MG63 (cell line): Measurements from ENCODE around the gene CRY1. TPM values are rescaled to one million over a fixed set of nuclear protein-coding genes. Genes with fewer than 3 reads are reported as not detected.
"Not testable (repeated sequence)": the region's sequence is repeated elsewhere in the genome, so short reads cannot be mapped to it uniquely, and the experiment has no call there.

Experiments
- DNase-seq: peaks from one replicate; pipeline ENCODE4 v3.0.0-alpha.2; 2020
- H3K27me3 ChIP-seq: fragments of 250-450 bp; sonication (Bioruptor Pico); 2 replicates; pipeline ENCODE4 v1.5.1; 2020; ENCODE audit warnings: mild to moderate bottlenecking, moderate library complexity
- H3K36me3 ChIP-seq: fragments of 250-450 bp; sonication (Bioruptor Pico); 2 replicates; pipeline ENCODE4 v1.5.1; 2020; ENCODE audit warnings: mild to moderate bottlenecking, moderate library complexity
- H3K4me3 ChIP-seq: fragments of 250-450 bp; sonication (Bioruptor Pico); 2 replicates; pipeline ENCODE4 v1.5.1; 2020; ENCODE audit warnings: mild to moderate bottlenecking, moderate library complexity
- H3K9me3 ChIP-seq: fragments of 250-450 bp; sonication (Bioruptor Pico); 2 replicates; pipeline ENCODE4 v1.5.1; 2020; ENCODE audit warnings: mild to moderate bottlenecking, moderate library complexity
- total RNA-seq: library from RNA; depleted of rRNA; stranded (reverse); fragments of >200 nt; shearing (Covaris generic); gene quantifications from 2 replicates; pipeline ENCODE4 v1.2.3, GENCODE V29; 2014; ENCODE audit warnings: low replicate concordance

Gene CRY1
- total RNA-seq, 1 experiment from 2014 or later: 15.3 TPM

GRCh38 chr12:107091381-107091780 lies 2.0 kb downstream of the CRY1 start:
- H3K9me3 ChIP-seq: no peaks in the 10 kb centered on the region
- no peak for DNase-seq

GRCh38 chr12:107090711-107091110 lies 2.6 kb downstream of the CRY1 start:
- H3K27me3 ChIP-seq: no peaks in the 10 kb centered on the region
- H3K4me3 ChIP-seq: no peak overlapping the region
- no peaks in the 10 kb centered on the region for H3K9me3 ChIP-seq
- H3K36me3 ChIP-seq: no peaks in the 10 kb centered on the region
- DNase-seq: no peak

More at GRCh38 chr12:107091381-107091780, 2.0 kb downstream of the CRY1 start:
- Histone ChIP-seq H3K27me3 (no peaks in the 10 kb centered on the region), H3K36me3 (no peaks in the 10 kb centered on the region), H3K4me3 (peak overlapping the region; percentile 72; the same call in 1 of the 2 replicates)

GRCh38 chr12:107088912-107089311 lies 4.4 kb downstream of the CRY1 start:
- DNase-seq: no peak
- H3K27me3 ChIP-seq: no peaks in the 10 kb centered on the region
- H3K9me3 ChIP-seq: no peaks in the 10 kb centered on the region
- H3K4me3 ChIP-seq: no peak overlapping the region
- no peaks in the 10 kb centered on the region for H3K36me3 ChIP-seq

- H3K4me3 ChIP-seq: no peak overlapping the region
- no peak for DNase-seq
- peaks cover 14% of the 10 kb centered on the region for H3K9me3 ChIP-seq
These were observed 7.0 kb downstream of the CRY1 start for GRCh38 chr12:107086314-107086713.

GRCh38 chr12:107081778-107082177 lies 11.6 kb downstream of the CRY1 start:
- H3K36me3 ChIP-seq: no peaks in the 10 kb centered on the region
- DNase-seq: no peak
- no peaks in the 10 kb centered on the region for H3K27me3 ChIP-seq
- H3K9me3 ChIP-seq: peaks cover 14% of the 10 kb centered on the region
- H3K4me3 ChIP-seq: no peak overlapping the region

More at GRCh38 chr12:107086314-107086713, 7.0 kb downstream of the CRY1 start:
- H3K27me3 ChIP-seq: no peaks in the 10 kb centered on the region
- no peaks in the 10 kb centered on the region for H3K36me3 ChIP-seq

GRCh38 chr12:107080299-107080698 lies 13.1 kb downstream of the CRY1 start:
- no peaks in the 10 kb centered on the region for H3K27me3 ChIP-seq
- peaks cover 14% of the 10 kb centered on the region for H3K9me3 ChIP-seq
- no peak for DNase-seq

GRCh38 chr12:107079172-107080011 lies 14.0 kb downstream of the CRY1 start:
- Histone ChIP-seq H3K4me3 (no peak overlapping the region), H3K27me3 (no peaks in the 10 kb centered on the region), H3K9me3 (peaks cover 14% of the 10 kb centered on the region), H3K36me3 (no peaks in the 10 kb centered on the region)
- no peak for DNase-seq

More at GRCh38 chr12:107080299-107080698, 13.1 kb downstream of the CRY1 start:
- Histone ChIP-seq H3K36me3 (no peaks in the 10 kb centered on the region), H3K4me3 (no peak overlapping the region)

GRCh38 chr12:107073266-107073665 lies 20.1 kb downstream of the CRY1 start:
- H3K36me3 ChIP-seq, H3K9me3 ChIP-seq, H3K27me3 ChIP-seq, H3K4me3 ChIP-seq: not testable (repeated sequence)
- peak; percentile 56 for DNase-seq

- Histone ChIP-seq H3K4me3 (no peak overlapping the region), H3K9me3 (no peaks in the 10 kb centered on the region), H3K27me3 (no peaks in the 10 kb centered on the region), H3K36me3 (no peaks in the 10 kb centered on the region)
- DNase-seq: no peak
These were observed 26.7 kb downstream of the CRY1 start for GRCh38 chr12:107066691-107067090.

- no peaks in the 10 kb centered on the region for H3K36me3 ChIP-seq
- DNase-seq: no peak
- no peak overlapping the region for H3K4me3 ChIP-seq
- H3K27me3 ChIP-seq: no peaks in the 10 kb centered on the region
- H3K9me3 ChIP-seq: no peaks in the 10 kb centered on the region
These were observed 28.7 kb downstream of the CRY1 start for GRCh38 chr12:107064687-107065086.

GRCh38 chr12:107064243-107064642 lies 29.1 kb downstream of the CRY1 start:
- H3K27me3 ChIP-seq: no peaks in the 10 kb centered on the region
- no peak for DNase-seq
- no peak overlapping the region for H3K4me3 ChIP-seq
- no peaks in the 10 kb centered on the region for H3K9me3 ChIP-seq
- no peaks in the 10 kb centered on the region for H3K36me3 ChIP-seq

GRCh38 chr12:107058190-107058589 lies 35.2 kb downstream of the CRY1 start:
- H3K4me3 ChIP-seq: no peak overlapping the region
- peaks cover 6% of the 10 kb centered on the region for H3K9me3 ChIP-seq
- no peaks in the 10 kb centered on the region for H3K27me3 ChIP-seq
- no peaks in the 10 kb centered on the region for H3K36me3 ChIP-seq
- no peak for DNase-seq

- H3K4me3 ChIP-seq: no peak overlapping the region
- no peaks in the 10 kb centered on the region for H3K27me3 ChIP-seq
- no peak for DNase-seq
- H3K9me3 ChIP-seq: peaks cover 11% of the 10 kb centered on the region
- H3K36me3 ChIP-seq: no peaks in the 10 kb centered on the region
These were observed 36.1 kb downstream of the CRY1 start for GRCh38 chr12:107057071-107057834.

GRCh38 chr12:107053709-107054108 lies 39.6 kb downstream of the CRY1 start:
- Histone ChIP-seq H3K36me3 (no peaks in the 10 kb centered on the region), H3K27me3 (no peaks in the 10 kb centered on the region), H3K4me3 (no peak overlapping the region), H3K9me3 (peaks cover 12% of the 10 kb centered on the region)
- no peak for DNase-seq

- no peak overlapping the region for H3K4me3 ChIP-seq
- H3K27me3 ChIP-seq: no peaks in the 10 kb centered on the region
- no peaks in the 10 kb centered on the region for H3K36me3 ChIP-seq
- DNase-seq: no peak
- H3K9me3 ChIP-seq: peaks cover 4% of the 10 kb centered on the region
These were observed 48.2 kb downstream of the CRY1 start for GRCh38 chr12:107045186-107045585.

GRCh38 chr12:107042801-107043200 lies 50.5 kb downstream of the CRY1 start:
- Histone ChIP-seq H3K9me3 (no peaks in the 10 kb centered on the region), H3K36me3 (no peaks in the 10 kb centered on the region), H3K27me3 (no peaks in the 10 kb centered on the region), H3K4me3 (no peak overlapping the region)
- no peak for DNase-seq

GRCh38 chr12:107035733-107036132 lies 57.6 kb downstream of the CRY1 start:
- Histone ChIP-seq H3K27me3 (no peaks in the 10 kb centered on the region), H3K4me3 (no peak overlapping the region), H3K9me3 (no peaks in the 10 kb centered on the region), H3K36me3 (no peaks in the 10 kb centered on the region)
- no peak for DNase-seq
